MCF 10A (cell line): ENCODE results near the gene SERPINA3. TPM values are rescaled to one million over a fixed set of nuclear protein-coding genes. Genes with fewer than 3 reads are reported as not detected.

ENCODE experiments used
- BruUV-seq: library from RNA; stranded (reverse); fragments of 400-500 nt; replicated peaks from 2 replicates; lab custom pipeline; 2021; lab: Mats Ljungman, UMichigan
- CTCF ChIA-PET: fragments of 300-600 bp; sonication (Branson Sonifier 250); formaldehyde crosslinking; extraction: SDS; loops from one replicate; lab custom pipeline; 2021; ENCODE audit warnings: antibody characterized with exemption, inconsistent platforms; lab: Yijun Ruan, JAX
- POLR2A ChIA-PET: fragments of 300-600, 350-650 bp; sonication (Branson Sonifier 250); formaldehyde crosslinking; extraction: SDS; loops from one replicate; lab custom pipeline; 2020; ENCODE audit warnings: antibody characterized with exemption, inconsistent platforms; lab: Yijun Ruan, JAX
- DNase-seq: peaks from one replicate; pipeline ENCODE4 v3.0.0-alpha.2; 2018; ENCODE audit not compliant: unreplicated experiment
- H3K27ac Mint-ChIP-seq: one replicate; pipeline ENCODE4 v1.8.0; 2022; ENCODE audit warnings: mild to moderate bottlenecking, low read depth, mixed read lengths; ENCODE audit not compliant: unreplicated experiment
- H3K27me3 Mint-ChIP-seq: one replicate; pipeline ENCODE4 v1.8.0; 2022; ENCODE audit warnings: mixed read lengths; ENCODE audit not compliant: insufficient read depth, unreplicated experiment
- H3K36me3 Mint-ChIP-seq: one replicate; pipeline ENCODE4 v1.8.0; 2022; ENCODE audit warnings: mild to moderate bottlenecking, moderate library complexity, mixed read lengths; ENCODE audit not compliant: insufficient read depth, unreplicated experiment
- H3K4me1 Mint-ChIP-seq: one replicate; pipeline ENCODE4 v1.8.0; 2022; ENCODE audit warnings: mixed read lengths; ENCODE audit not compliant: insufficient read depth, unreplicated experiment
- H3K4me3 Mint-ChIP-seq: one replicate; pipeline ENCODE4 v1.8.0; 2022; ENCODE audit warnings: mild to moderate bottlenecking, moderate library complexity, mixed read lengths; ENCODE audit not compliant: unreplicated experiment
- H3K9me3 Mint-ChIP-seq: one replicate; pipeline ENCODE4 v1.8.0; 2022; ENCODE audit warnings: mixed read lengths; ENCODE audit not compliant: unreplicated experiment
- intact Hi-C: fragments of 100-400 bp; cut with micrococcal nuclease; formaldehyde crosslinking; loops from 2 replicates; pipeline ENCODE4 v1.14.1; 2022
- total RNA-seq: library from RNA; stranded (reverse); gene quantifications from 2 replicates; pipeline ENCODE4 v1.2.3, GENCODE V29; 2022
- TF ChIP-seq, protein P1 (sequence below): fragments of 200-600 bp; IDR thresholded peaks from one replicate; pipeline ENCODE4 v1.8.0; 2022; ENCODE audit warnings: antibody characterized with exemption, mild to moderate bottlenecking; ENCODE audit not compliant: unreplicated experiment

SERPINA3 gene
- total RNA-seq, 1 experiment from 2014 or later: 44.5 TPM

DNA sequence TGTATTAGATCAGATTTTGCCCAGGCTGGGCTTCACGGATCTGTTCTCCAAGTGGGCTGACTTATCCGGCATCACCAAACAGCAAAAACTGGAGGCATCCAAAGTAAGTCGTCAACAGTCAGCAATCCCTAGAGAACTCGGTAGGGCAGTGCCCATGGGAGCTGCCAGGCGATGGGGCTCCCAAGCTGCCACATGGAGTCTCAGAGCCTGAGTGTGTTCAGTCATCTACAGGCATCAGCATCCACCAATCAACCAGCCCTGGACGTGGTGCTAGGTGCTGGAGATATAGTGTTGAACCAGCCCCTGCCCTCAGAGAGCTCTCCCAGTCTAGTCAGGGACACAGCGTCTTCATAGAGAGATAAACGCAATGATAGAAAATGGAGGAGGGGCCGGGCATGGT is 44.0 kb upstream of the SERPINA3 start:
- no peak overlapping the region for H3K27ac Mint-ChIP-seq
- TF ChIP-seq, protein P1, sequence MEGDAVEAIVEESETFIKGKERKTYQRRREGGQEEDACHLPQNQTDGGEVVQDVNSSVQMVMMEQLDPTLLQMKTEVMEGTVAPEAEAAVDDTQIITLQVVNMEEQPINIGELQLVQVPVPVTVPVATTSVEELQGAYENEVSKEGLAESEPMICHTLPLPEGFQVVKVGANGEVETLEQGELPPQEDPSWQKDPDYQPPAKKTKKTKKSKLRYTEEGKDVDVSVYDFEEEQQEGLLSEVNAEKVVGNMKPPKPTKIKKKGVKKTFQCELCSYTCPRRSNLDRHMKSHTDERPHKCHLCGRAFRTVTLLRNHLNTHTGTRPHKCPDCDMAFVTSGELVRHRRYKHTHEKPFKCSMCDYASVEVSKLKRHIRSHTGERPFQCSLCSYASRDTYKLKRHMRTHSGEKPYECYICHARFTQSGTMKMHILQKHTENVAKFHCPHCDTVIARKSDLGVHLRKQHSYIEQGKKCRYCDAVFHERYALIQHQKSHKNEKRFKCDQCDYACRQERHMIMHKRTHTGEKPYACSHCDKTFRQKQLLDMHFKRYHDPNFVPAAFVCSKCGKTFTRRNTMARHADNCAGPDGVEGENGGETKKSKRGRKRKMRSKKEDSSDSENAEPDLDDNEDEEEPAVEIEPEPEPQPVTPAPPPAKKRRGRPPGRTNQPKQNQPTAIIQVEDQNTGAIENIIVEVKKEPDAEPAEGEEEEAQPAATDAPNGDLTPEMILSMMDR: no peak
- H3K4me3 Mint-ChIP-seq: no peak overlapping the region
- no TSS peak for BruUV-seq
- ChIA-PET POLR2A (interaction anchor here (0.6 to 1.3 kb wide), 2 partner anchors 14 to 1236 kb away, joined by 3 read pairs; no protein-coding TSS in a partner anchor), CTCF (interaction anchor here (0.9 to 3.8 kb wide), 2 partner anchors 19 to 432 kb away, joined by 5 to 14 read pairs; no protein-coding TSS in a partner anchor)
- no peaks in the 10 kb centered on the region for H3K9me3 Mint-ChIP-seq
- intact Hi-C loops: no loop called here
- no peaks in the 10 kb centered on the region for H3K27me3 Mint-ChIP-seq
- peaks cover 8% of the 10 kb centered on the region for H3K4me1 Mint-ChIP-seq
- H3K36me3 Mint-ChIP-seq: no peaks in the 10 kb centered on the region
- no peak for DNase-seq

DNA sequence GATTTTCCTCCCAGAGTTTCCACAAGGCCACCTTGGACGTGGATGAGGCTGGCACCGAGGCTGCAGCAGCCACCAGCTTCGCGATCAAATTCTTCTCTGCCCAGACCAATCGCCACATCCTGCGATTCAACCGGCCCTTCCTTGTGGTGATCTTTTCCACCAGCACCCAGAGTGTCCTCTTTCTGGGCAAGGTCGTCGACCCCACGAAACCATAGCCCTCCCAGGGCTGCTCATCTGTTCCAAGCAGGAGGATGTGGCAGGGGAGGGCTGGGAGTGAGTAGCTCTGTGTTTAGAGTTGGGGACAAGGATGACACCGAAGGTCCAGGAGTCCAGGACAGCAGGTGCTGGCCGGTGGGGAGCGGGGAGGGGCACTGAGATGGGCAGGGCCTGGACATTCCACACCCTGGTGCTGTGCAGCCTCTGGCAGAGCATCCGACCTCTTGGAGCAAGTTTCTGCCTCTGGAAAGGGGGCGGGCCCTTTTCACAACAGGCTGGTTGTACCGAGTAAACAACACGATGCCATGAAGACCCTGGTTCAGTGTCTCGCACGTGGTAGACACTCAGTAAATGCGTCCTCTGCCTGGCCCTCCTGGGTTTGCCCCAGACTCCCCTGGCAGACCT is 42.7 kb upstream of the SERPINA3 start:
- intact Hi-C loops: no loop called here
- Mint-ChIP-seq H3K36me3 (no peaks in the 10 kb centered on the region), H3K9me3 (no peaks in the 10 kb centered on the region), H3K27me3 (no peaks in the 10 kb centered on the region), H3K4me3 (no peak overlapping the region), H3K4me1 (peaks cover 8% of the 10 kb centered on the region), H3K27ac (no peak overlapping the region)
- CTCF ChIA-PET: interaction anchor here (0.6 to 3.8 kb wide), 5 partner anchors 16 to 136 kb away, joined by 3 to 14 read pairs (median 3); no protein-coding TSS in a partner anchor
- no TSS peak for BruUV-seq
- DNase-seq: no peak
- POLR2A ChIA-PET: no interaction called here
- TF ChIP-seq, protein P1: no peak

DNA sequence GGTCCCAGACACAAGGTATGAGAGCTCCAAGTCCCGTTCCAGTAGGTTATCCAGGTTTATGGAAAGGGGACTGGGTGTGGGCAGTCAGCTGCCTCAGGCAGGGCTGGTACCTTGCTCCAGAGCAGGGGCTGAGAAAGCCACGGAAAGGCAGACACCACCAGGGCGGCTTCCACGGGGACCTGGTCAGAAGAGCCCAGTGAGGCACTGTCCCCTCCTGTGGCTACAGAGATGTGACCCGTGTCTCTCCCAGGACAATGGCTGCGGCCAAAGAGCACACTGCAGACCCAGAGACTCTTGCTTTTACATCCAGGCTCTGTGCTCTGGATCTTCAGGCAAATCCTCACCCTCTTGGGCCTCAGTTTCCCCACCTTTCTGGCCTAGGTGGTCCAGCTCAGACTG is 42.2 kb upstream of the SERPINA3 start:
- no peak overlapping the region for H3K4me3 Mint-ChIP-seq
- no peaks in the 10 kb centered on the region for H3K36me3 Mint-ChIP-seq
- BruUV-seq: no TSS peak
- H3K27me3 Mint-ChIP-seq: no peaks in the 10 kb centered on the region
- no peak overlapping the region for H3K27ac Mint-ChIP-seq
- TF ChIP-seq, protein P1: no peak
- no peak for DNase-seq
- intact Hi-C loops: no loop called here
- H3K9me3 Mint-ChIP-seq: no peaks in the 10 kb centered on the region
- H3K4me1 Mint-ChIP-seq: peaks cover 8% of the 10 kb centered on the region
- ChIA-PET CTCF (interaction anchor here (0.6 to 4.8 kb wide), 7 partner anchors 16 to 120 kb away, joined by 3 to 31 read pairs (median 3); no protein-coding TSS in a partner anchor), POLR2A (no interaction called here)

DNA sequence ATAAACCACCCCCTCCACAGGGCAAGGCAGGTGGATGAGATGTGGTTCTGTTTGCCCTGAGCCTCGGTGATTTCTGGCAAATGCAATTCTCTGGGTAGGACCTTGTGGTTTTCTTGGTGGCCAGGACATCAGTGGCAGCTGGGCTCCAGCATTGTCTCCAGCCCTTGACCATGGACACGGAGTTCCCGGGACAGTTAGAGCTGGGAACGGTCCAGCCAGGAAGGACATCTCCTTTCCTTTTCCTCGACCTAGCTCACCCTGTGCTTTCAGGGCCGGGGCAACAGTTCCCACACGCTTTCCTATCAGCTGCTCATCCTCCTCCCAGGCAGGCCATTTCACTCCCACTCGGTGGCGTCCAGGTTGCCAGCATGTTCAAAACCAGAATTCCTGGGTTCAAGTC is 41.8 kb upstream of the SERPINA3 start:
- Mint-ChIP-seq H3K9me3 (no peaks in the 10 kb centered on the region), H3K27ac (no peak overlapping the region), H3K4me3 (no peak overlapping the region), H3K27me3 (no peaks in the 10 kb centered on the region), H3K4me1 (peaks cover 8% of the 10 kb centered on the region), H3K36me3 (no peaks in the 10 kb centered on the region)
- BruUV-seq: no TSS peak
- TF ChIP-seq, protein P1: no peak
- ChIA-PET CTCF (interaction anchor here (0.6 to 4.8 kb wide), 6 partner anchors 17 to 84 kb away, joined by 3 to 31 read pairs (median 3); no protein-coding TSS in a partner anchor), POLR2A (no interaction called here)
- intact Hi-C loops: no loop called here
- DNase-seq: no peak
